ENCODE data around the gene TTC1. TPM values are rescaled to one million over a fixed set of nuclear protein-coding genes. Genes with fewer than 3 reads are reported as not detected.

TTC1 gene
- total and polyA plus RNA-seq, 2 of the 8 experiments (the other 6 are each of a cell fraction or from before 2014, with no cell fraction given): 25.1 to 63.9 TPM

GRCh38 chr5:160092960-160093707 is 84.2 kb downstream of the TTC1 start:
- no peak overlapping the region for H2AFZ ChIP-seq (ENCODE audit: low read length)
- H2BK120ac ChIP-seq (replicated peaks; ENCODE audit: low read depth, low read length): no peak overlapping the region
- no peak overlapping the region; the same call in 1 of the 2 replicates for H4K8ac ChIP-seq (ENCODE audit: extremely low read depth, insufficient read depth, low read length)
- H3K4me2 ChIP-seq (ENCODE audit: insufficient read depth in 1 of 2, low read depth in 2 of 2, low read length in 2 of 2): no peak overlapping the region
- no peak overlapping the region for H3K23ac ChIP-seq (ENCODE audit: insufficient read length)
- H4K91ac ChIP-seq (replicated peaks; ENCODE audit: insufficient read length, low read length): no peak overlapping the region
- ChIA-PET POLR2A (ENCODE audit: partially characterized antibody) (interaction anchor here (1.1 to 1.8 kb wide), 6 partner anchors 8 to 71 kb away, joined by 3 to 9 read pairs (median 5); no protein-coding TSS in a partner anchor), CTCF (ENCODE audit: partially characterized antibody) (interaction anchor here (0.6 to 3.1 kb wide), 4 partner anchors 13 to 94 kb away, joined by 3 to 16 read pairs (median 3); no protein-coding TSS in a partner anchor)
- no peak overlapping the region for H3K4me3 ChIP-seq (ENCODE audit: extremely low read depth in 1 of 4, insufficient read depth in 2 of 4, low read depth in 3 of 4, low read length in 4 of 4)
- H3K4me1 ChIP-seq (replicated peaks in 1 of 4; ENCODE audit: control insufficient read depth in 3 of 4, insufficient read depth in 4 of 4, low read length in 3 of 4): no peaks in the 10 kb centered on the region
- peaks cover 2% of the 10 kb centered on the region; the same call in 1 of the 2 replicates for H3K79me1 ChIP-seq (ENCODE audit: low read depth, low read length)
- H3K36me3 ChIP-seq (ENCODE audit: control insufficient read depth in 2 of 4, insufficient read depth in 4 of 4, low read length in 3 of 4): peaks cover 11 to 41% (median 20%) of the 10 kb centered on the region in 4 experiments
- FAIRE-seq (no peak), DNase-seq (ENCODE audit: low read depth in 1 of 2, low spot score in 2 of 2) (no peak)
- no peak overlapping the region for H2BK20ac ChIP-seq (ENCODE audit: low read length)
- H3K23me2 ChIP-seq (ENCODE audit: low read depth, low read length): no peaks in the 10 kb centered on the region
- WGBS, 2 experiments (ENCODE audit: extremely low coverage in 1 of 2, insufficient coverage in 1 of 2, insufficient read length in 1 of 2, insufficient replicate concordance in 2 of 2, low coverage in 1 of 2, low lambda C conversion rate in 2 of 2, missing lambda C conversion rate in 1 of 2): 95% methylated on average over 11 of the region's 11 CpGs; no CpG with 5 or more reads in 1 of the 2 experiments
- H4K5ac ChIP-seq (ENCODE audit: insufficient read length, low read depth, low read length): no peak overlapping the region
- H4K20me1 ChIP-seq (replicated peaks in 1 of 2; ENCODE audit: control insufficient read depth in 1 of 2, insufficient read depth in 2 of 2, low read length in 2 of 2): no peaks in the 10 kb centered on the region
- H3K27me3 ChIP-seq (replicated peaks in 1 of 4; ENCODE audit: control insufficient read depth in 3 of 4, extremely low read depth in 1 of 4, insufficient read depth in 3 of 4, low read length in 3 of 4): no peaks in the 10 kb centered on the region
- TF ChIP-seq EGR1 (IDR thresholded peaks at IDR 0.05; ENCODE audit: borderline replicate concordance, low read depth, low read length): no peak
- no peak for TF ChIP-seq SP2 (IDR thresholded peaks at IDR 0.05; ENCODE audit: low read length)
- TF ChIP-seq TAF7 (optimal IDR thresholded peaks at IDR 0.05; ENCODE audit: borderline replicate concordance, low read depth, low read length): no peak
- no peak for TF ChIP-seq CREB1 (IDR thresholded peaks at IDR 0.05)
- no peak for TF ChIP-seq SUZ12 (IDR thresholded peaks at IDR 0.05; ENCODE audit: low read length)
- H3K9ac ChIP-seq (replicated peaks in 1 of 4; ENCODE audit: extremely low read depth in 1 of 4, low read depth in 3 of 4, low read length in 3 of 4): no peak overlapping the region
- H2BK5ac ChIP-seq (ENCODE audit: low read depth, low read length): no peak overlapping the region
- H3K4ac ChIP-seq (replicated peaks; ENCODE audit: insufficient read length, low read depth, low read length): no peak overlapping the region
- H3K56ac ChIP-seq (replicated peaks; ENCODE audit: insufficient read length, low read depth, low read length): no peak overlapping the region
- no peak overlapping the region for H2BK12ac ChIP-seq (ENCODE audit: low read depth, low read length)
- H3K14ac ChIP-seq (ENCODE audit: insufficient read length): no peak overlapping the region
- no peak overlapping the region for H2BK15ac ChIP-seq (ENCODE audit: low read length)
- H3K18ac ChIP-seq (ENCODE audit: extremely low read depth, low read length): no peak overlapping the region
- H3K27ac ChIP-seq (ENCODE audit: low read depth, low read length): no peak overlapping the region
- no peak overlapping the region for H2AK5ac ChIP-seq (ENCODE audit: low read depth, low read length)
- H3K9me3 ChIP-seq (ENCODE audit: insufficient read depth in 2 of 2, low read depth in 1 of 2, low read length in 1 of 2): no peaks in the 10 kb centered on the region
- peaks cover 0 to 39% of the 10 kb centered on the region in 2 experiments; a peak in 2 of 4 replicates for H3K79me2 ChIP-seq (ENCODE audit: control insufficient read depth in 1 of 2, insufficient read depth in 2 of 2, low read length in 2 of 2)

Measured in H1 (cell line).